Erythroblast (primary cell): ENCODE measurements around the gene CBX4.

Experiments used
- GATA1 ChIP-seq: IDR thresholded peaks from 2 replicates; pipeline ENCODE4 v1.6.1; 2011; ENCODE audit warnings: low read depth, mild to moderate bottlenecking, control low read depth, low read length, moderate library complexity
- POLR2A ChIP-seq: IDR thresholded peaks from 2 replicates; pipeline ENCODE4 v1.6.1; 2011; ENCODE audit warnings: mild to moderate bottlenecking, low read length

DNA sequence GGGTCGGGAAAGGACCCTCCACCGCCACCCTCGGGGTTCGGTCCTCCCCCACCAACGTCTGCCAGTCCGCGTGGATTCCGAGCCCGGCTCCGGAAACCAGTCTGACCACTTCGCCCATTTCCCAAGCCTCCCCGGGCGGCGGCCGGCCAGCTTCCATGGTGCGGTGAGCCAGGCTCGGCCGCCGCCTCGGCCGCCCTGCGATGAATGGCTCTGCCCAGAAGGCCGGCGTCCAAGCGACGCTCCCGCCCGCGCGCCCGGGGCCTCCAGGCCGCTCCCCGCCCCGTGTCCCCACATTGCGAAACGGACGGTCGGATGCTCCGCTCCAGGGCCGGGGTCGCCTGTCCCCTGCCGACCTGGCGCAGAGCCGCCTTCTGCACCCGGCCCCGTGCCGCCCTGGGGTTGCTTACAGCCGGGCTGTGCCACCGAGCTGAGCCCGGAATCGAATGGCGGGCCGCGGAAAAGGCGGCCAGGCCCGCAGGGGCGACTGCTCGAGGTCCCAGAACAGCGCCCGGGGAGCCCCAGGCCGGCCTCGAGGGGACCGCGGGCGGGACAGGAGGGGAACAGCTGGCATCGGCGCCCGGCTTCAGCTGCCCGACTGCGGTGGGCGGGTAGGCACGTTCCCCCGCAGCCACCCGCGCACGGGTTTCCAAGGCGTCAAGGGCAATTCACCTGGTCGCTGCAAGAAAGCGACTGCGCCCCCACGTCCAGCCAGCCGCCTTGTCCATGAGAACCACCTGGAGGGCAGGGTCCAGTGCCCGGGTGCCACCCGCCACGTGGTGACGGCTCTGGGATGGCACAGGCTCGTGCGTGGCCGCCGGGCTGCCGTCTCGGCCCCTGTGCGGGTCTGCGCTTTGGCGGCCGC is 24.0 kb downstream of the CBX4 start:
- TF ChIP-seq POLR2A: no peak
- no peak for TF ChIP-seq GATA1
